WI38 (cell line): ENCODE measurements around the gene CPEB3.

Experiments
- H3K4me3 ChIP-seq: 2 replicates; pipeline ENCODE4 v1.5.1; 2011; ENCODE audit warnings: low read depth, mild to moderate bottlenecking, control low read depth, low read length
- TF ChIP-seq, protein P1 (sequence below): IDR thresholded peaks from 2 replicates; pipeline ENCODE4 v1.5.1; 2012; ENCODE audit warnings: low read depth, mild to moderate bottlenecking, control low read depth, low read length

Gene CPEB3

DNA sequence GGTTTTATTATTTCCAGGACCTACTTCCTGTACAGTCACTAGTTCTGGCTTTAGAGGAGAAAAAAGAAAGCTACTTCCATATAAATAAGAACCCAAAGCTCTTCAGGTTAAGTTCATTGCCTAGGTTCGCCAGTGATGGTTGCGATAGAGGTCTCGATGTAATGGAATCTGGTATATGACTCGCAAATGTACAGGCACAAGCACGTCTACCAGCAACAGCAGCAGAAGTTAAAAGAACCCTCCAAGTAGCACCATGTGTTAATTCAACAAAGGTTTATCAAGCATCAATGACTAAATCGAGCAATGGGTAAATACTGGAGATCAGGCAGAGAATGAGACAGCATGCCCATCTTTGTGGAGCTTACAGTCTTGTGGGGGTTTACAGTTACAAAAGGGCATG is 211.9 kb downstream of the CPEB3 start:
- no peak overlapping the region for H3K4me3 ChIP-seq
- TF ChIP-seq, protein P1, sequence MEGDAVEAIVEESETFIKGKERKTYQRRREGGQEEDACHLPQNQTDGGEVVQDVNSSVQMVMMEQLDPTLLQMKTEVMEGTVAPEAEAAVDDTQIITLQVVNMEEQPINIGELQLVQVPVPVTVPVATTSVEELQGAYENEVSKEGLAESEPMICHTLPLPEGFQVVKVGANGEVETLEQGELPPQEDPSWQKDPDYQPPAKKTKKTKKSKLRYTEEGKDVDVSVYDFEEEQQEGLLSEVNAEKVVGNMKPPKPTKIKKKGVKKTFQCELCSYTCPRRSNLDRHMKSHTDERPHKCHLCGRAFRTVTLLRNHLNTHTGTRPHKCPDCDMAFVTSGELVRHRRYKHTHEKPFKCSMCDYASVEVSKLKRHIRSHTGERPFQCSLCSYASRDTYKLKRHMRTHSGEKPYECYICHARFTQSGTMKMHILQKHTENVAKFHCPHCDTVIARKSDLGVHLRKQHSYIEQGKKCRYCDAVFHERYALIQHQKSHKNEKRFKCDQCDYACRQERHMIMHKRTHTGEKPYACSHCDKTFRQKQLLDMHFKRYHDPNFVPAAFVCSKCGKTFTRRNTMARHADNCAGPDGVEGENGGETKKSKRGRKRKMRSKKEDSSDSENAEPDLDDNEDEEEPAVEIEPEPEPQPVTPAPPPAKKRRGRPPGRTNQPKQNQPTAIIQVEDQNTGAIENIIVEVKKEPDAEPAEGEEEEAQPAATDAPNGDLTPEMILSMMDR = no peak

DNA sequence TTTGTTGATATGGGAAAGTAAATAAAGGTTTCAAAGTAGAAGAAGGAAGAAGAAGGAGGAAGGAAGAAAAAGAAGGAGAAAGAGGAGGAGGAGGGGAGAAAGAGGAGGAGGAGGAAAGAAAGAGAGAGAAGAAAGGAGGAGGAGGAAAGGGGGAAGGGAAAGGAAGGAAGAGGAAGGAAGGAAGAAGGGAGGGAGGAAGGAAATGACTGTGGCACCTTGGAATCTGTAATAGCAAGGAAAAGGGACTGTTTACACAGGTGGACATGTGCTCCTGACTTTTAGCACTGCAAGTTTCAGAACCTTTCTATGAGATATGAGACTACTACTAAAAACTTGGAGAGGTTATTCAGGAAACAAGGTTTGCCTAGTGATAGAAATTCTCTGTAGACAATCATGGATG is 214.2 kb downstream of the CPEB3 start:
- TF ChIP-seq, protein P1 = no peak
- H3K4me3 ChIP-seq = no peak overlapping the region

DNA sequence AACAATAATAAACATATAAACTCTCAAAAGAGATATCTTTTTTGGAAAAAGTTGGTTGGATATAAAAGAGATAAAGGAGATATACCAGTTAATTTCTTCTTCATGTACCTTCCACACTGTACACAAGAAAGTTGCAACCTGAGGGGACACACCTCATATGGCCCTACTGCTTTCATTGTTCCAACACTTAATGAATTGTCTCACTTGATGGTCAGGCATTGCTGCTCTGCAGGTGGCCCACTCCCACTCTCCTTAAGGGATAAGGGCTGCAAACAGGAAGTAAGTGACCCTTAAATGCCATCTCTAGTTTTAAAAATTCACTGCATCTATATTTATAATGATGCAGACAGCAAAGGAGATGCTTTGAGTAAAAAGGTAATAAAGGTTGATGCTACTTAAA is 215.0 kb downstream of the CPEB3 start:
- H3K4me3 ChIP-seq = no peak overlapping the region
- TF ChIP-seq, protein P1 = no peak

DNA sequence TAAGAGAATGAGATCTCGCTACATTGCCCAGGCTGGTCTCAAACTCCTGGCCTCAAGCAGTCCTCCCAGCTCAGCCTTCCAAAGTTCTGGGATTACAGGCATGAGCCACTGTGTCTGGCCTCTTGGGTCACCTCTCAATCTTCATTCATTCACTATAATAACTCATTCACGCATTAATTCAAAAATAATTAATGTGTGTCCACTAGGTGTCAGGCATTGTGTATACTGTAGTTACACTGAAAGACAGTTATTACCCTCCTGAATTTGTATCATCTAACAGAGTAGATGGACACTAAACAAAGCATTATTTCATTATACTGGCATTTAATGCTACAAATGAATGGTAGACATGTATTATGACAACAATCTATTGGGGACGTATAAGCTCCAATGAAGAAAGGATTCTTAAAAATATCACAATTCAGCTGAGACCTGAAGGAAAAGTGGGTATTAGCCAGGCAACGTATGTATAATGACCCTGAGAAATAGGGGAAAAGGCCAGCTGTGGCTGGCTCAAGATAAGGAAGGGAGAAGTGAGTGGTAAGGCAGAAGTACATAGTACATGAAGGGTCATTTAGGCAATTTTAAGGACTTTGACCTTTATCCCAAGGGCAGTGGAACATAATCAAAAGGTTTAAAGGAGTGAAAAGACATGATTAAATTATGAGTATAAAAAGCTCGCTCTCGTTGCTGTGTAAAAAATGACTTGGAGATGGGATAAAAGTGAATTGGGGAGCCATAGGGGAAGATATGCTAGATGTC is 216.6 kb downstream of the CPEB3 start:
- H3K4me3 ChIP-seq = no peak overlapping the region
- TF ChIP-seq, protein P1 = no peak

DNA sequence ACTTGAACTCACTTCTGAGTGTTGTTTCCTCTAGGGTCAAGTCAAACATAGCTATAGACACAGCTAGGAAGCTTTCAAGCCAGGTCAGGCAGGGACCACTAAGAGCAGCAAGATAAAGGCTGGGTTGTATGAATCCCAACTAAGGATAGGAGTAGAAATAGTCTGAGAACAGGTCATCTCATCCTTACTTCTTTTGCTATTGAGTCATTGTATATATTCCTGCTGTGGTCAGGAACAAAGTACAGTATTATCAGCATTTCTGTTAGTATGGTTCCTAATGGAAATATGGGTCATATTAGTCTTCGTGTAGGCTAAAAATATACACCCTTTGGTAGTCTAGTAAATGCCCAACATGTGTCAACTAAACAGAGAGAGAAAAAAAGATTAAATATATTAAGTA is 222.0 kb downstream of the CPEB3 start:
- TF ChIP-seq, protein P1 = no peak
- H3K4me3 ChIP-seq = no peak overlapping the region

DNA sequence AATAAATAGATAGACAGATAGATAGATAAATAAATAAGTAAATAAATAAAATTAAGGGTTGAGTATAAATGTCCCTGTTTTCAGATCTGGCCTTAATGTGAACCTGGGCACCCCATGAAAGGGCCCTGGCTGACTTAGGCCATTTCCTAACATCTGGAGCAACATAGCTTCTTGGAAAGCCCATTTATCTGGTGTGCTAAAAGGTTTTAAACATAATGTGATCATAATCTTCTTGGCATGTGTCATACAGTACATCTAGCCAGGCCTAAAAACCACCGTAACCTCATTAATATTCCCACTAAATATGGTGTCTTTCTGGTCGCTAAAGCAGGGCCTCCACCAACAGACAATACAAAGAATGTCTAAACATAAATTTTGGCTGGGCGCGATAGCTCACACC is 224.5 kb downstream of the CPEB3 start:
- H3K4me3 ChIP-seq = no peak overlapping the region
- TF ChIP-seq, protein P1 = no peak

DNA sequence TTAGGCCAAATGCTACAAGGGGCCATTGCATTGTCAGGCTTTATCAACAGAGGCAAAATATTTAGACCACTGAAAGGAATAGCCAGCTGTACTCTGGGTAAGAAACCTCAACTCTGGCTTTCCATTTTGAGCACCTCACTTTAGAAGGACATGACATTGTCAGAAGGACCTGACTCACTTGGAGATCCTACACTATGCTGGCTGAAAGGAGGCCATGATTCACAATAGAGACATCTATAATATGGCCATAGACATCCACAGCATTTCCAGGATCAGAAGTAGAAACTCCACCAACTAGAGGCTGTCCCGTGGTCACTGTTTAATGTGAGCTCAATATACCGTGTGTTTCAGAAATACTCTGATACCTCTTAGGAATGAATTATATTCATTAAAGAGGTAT is 226.4 kb downstream of the CPEB3 start:
- no peak overlapping the region for H3K4me3 ChIP-seq
- TF ChIP-seq, protein P1 = no peak
